Measurements from ENCODE around the gene EPS15.
"Not testable (repeated sequence)": the region's sequence is repeated elsewhere in the genome, so short reads cannot be mapped to it uniquely, and the experiment has no call there.

Gene EPS15

DNA sequence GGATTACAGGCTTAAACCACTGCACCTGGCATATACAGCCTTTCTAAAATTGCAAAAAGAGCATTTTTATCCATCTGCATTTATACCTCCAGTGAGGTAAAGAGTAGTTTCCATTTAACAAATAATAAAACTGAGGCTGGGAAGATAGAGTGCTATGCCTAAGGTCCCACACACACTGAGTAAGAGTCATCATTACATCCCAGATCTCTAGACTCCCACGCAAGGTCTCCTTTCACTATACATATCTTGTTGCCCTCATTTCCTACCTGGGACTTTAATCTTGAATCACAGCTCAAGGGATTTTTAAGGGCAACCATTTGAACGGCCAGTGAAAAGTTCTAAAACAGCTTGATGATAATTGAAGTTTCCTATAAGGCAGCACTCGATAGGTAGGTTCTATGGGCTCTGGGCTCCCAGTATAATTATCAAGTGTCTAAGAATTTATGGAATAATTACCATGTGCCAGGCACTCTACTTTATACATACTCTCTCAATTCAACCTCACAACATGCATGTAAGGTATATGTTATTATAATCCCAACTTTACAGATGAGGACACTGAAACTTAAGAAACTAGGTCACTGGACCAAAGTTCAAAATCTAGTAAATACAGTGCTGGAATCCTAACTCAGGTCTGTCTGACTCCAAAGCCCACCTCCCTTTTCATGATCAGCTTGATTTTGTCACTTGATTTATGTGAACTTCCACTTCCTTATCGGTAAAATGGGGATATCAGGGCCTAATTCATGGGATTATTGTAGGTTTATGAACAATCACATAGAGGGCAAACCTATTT, 23.3 kb upstream of the EPS15 start:
- DNase-seq = no peak

GRCh38 chr1:51541313-51542050, 22.4 kb upstream of the EPS15 start:
- no peak for DNase-seq

DNA sequence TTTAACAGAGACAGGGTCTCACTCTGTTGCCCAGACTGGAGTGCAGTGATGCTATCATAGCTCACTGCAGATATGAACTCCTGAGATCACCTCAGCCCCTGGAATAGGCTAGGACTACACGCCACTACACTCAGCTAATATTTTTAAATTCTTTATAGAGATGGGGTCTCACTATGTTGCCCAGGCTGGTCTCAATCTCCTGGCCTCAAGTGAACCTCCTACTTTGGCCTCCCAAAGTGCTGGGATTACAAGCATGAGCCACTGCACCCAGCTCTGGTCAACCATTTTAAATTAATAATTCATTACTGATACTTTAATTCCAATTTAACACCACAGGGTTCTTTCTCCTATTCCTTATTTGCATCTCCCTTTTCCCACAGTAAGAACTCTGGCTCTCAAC, 18.5 kb upstream of the EPS15 start:
- DNase-seq = no peak

GRCh38 chr1:51535006-51535592, 16.0 kb upstream of the EPS15 start:
- DNase-seq = no peak

DNA sequence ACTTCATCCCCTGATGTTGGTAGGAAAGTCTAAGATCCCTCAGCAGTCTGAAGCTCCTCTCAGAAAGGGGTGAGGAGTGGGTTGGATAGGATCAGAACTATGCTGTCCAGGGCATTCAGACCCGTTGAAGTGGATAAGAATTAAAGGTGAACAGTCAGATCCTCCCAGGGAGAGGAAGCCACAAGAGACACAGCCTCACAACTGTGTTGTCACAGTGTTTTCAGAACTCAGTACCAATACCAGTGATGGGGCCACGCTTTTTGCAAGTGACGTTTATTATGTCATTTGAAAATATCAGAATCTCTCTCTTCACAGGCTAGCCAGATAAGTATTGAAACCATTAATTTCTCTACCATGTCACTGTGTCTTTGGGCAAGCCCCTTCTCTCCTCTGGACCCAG, 15.4 kb upstream of the EPS15 start:
- no peak for DNase-seq

DNA sequence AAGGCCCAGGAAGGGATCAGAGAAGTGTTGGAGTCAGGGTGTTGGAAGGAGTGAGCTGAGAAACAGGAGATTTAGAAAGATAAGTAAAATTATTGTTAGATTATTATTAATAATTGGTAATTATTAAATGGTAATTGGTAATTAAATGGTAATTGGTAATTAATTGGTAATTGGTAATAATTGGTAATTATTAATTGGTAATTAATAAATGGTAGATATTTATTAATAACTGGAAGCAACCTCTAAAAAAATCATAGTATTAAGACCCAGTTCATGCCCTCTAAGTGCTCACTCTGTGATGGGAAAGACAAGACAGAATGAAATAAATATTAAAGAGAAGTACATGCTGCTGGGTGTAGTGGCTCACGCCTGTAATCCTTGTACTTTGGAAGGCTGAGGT, 13.8 kb upstream of the EPS15 start:
- no peak for DNase-seq

DNA sequence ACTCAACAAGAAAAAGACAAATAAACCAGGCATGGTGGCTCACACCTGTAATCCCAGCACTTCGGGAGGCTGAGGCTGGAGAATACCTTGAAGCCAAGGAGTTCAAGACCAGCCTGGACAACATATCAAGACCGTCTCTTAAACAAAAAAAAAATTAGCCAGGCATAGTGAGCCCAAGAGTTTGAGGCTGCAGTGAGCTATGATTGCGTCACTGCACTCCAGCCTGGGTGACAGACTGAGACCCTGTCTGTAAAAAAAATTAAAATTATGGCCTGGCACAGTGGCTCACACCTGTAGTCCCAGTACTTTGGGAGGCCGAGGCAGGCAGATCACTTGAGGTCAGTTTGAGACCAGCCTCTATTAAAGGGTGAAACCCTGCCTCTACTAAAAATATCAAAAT, 11.4 kb upstream of the EPS15 start:
- not testable (repeated sequence) for DNase-seq

DNA sequence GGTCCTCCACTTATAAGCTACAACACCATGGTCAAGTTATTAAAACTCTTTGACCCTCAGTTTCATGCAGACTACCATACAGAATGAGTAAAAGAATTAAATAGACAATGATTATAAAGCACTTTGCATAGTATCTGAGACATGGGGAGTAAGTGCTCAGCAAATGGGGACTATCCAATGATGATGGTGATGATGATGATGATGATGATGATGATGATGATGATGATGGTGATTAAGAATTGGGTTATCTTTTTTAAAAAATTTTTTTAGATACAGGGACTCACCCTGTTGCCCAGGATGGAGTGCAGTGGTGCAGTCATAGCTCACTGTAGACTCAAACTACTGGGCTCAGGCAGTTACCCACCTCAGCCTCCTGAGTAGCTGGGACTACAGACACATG, 8.1 kb upstream of the EPS15 start:
- no peak for DNase-seq

DNA sequence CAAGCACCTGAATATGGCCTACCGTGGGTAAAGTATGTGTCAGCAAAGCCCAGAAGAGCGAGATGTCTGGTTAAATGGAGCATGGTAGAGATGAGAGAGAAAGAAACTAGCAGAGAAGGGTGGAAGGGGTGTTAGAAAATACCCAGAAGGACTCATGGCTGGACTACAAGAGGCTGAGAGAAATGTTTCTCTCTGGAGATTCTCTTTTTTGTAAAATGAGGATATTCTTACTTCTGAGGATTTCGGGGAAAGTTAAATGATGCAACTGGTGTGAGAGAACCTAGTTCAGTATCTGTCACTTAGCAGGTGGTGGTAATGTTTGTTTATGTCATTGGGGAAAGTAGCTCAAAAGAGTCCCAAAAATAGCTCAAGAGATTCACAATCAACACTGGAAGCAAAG, 7.2 kb upstream of the EPS15 start:
- DNase-seq = no peak

- DNase-seq = no peak
Measured at GRCh38 chr1:51525295-51525694, 6.2 kb upstream of the EPS15 start.

DNA sequence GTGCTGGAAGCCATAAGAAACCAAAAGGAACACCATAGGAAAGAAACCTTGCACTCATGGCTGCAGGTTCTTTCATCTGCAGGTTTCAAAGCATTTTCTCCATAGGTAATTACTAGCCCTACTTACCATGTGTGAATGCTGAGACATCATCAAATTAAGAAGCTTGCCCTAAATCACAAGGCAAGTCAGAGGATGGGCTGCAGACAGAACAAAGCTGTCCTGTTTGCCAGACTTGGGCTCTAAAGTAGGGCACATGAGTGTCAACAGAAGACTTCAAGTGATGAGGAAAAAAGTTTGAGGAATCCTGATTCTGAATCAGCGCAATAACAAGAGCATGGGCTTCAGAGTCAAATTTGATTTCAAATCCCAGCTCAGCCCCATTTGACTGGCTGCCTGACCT, 5.8 kb upstream of the EPS15 start:
- no peak for DNase-seq

GRCh38 chr1:51523931-51524330, 4.9 kb upstream of the EPS15 start:
- DNase-seq = no peak

- no peak for DNase-seq
Measured at GRCh38 chr1:51520700-51521248, 1.7 kb upstream of the EPS15 start.

GRCh38 chr1:51519865-51520699, 1.0 kb upstream of the EPS15 start:
- no peak for DNase-seq

DNA sequence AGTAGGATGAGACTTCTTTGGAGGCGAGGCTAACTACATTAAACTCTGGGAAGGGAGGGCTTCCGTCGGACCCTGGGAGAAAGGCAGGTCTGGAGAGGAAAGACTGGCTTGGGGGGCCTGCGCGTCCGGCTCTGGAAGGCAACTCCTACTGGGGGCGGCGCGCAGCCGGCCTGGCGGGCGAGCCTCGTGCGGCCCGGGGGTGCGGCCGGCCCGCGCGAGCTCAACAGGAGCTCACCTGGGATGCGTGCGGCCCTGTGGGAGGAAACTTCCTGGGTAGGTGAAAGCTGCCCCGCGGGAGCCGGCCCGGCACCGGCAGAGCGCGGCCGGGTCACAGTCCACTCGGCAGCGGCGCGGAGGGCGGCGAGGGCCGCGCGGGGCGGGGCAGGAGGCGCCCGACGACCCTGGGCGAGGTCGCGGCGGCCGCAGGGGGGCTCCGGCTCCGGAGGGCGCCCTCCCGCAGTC, 449 bp downstream of the EPS15 start:
- no peak for DNase-seq

DNA sequence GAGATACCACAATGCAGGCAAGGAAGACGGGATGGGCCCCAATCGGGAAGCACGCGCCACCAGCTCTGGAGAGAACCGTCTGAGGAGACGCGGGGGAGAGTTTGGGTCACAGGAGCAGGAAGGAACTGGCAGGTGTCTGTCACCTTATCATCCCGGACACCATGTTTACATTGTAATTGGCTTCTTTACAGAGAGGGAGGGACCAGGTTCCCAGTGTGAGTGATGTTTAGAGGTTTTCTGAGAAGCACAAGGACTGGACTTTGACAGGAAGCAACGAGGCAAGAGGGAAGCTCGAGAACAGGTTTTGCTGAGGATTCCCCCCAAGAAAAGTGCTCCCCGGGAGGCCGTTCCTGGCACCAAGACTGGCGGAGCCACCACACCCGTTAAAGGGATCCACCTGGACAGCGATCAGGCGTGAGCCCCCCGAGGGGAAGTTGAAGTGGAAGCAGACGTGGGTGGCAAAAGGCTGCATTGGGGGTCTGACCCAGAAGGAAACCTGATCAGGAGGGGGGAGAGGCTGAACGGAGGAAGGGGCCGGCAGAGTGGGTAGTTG, 957 bp downstream of the EPS15 start:
- no peak for DNase-seq

- peak; percentile 37 for DNase-seq
Measured at GRCh38 chr1:51517361-51518032, 1.6 kb downstream of the EPS15 start.

DNA sequence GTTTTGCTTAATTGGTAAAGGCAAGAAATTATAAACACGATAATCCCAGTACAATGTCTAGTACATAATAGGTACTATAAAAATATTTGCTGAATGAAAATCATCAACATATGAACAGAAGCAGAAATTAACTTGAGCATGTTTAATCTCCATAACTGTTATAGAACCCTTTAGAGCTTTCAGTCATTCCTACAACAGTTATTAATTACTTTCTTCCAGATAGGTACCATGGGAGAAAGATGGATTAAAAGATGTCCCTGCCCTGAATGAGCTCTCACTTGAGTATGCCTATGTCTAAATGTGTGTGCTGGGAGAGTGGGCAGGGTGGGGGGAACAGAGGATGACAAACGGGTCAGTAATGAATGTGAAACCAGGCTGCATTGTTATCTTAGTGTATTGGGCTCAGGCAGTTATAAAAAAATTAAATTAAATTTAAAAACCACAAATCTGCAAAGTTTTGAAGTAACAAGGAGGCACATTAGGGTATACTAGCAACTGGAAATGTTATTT, 2.4 kb downstream of the EPS15 start:
- DNase-seq = no peak

- DNase-seq = no peak
Measured at GRCh38 chr1:51515982-51516648, 3.0 kb downstream of the EPS15 start.

DNA sequence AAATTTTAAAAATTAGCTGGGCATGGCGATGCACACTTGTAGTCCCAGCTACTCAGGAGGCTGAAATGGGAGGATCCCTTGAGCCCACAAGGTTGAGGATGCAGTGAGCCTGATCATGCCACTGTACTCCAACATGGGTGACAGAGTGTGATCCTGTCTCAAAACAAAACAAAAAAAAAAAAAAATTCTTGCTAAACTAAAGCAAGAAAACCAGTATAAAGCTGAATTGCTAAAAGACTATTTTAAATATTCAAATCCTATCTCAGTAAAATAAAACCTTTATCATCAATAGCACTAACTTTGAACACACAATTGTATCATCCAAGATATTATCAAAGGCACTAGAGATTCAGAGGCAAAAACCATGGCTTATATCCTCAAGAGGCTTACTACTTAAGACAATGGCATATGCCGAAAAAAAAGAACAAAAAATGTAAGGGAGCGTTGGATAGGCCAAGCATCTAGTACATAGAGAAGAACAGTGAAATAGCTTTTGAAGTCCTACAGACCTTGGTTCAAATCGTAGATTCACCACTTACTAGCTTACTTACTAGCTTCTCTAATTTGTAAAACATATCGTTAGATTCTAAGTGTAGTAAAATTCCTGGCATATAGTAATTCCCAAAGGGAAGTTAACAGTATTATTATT, 3.6 kb downstream of the EPS15 start:
- DNase-seq = no peak

DNA sequence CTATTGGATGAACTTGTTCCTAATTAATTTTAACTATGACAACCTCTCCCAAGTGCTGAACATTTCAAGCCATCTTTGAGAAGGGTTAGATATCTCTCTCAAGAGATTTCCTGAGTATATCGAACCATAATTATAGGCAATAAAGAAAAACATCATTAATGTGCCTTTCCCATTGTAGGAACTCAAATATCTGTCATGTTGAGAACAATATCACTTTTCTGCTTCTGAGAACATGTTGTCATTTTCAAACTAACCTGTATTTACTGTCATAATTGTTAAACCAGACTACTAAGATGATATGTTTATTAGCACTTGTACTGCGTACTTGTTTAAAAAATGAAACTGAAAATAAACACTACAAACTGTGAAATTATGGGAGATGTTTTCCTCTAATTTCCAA, 4.3 kb downstream of the EPS15 start:
- no peak for DNase-seq
